HEK293T (cell line): ENCODE data around the gene SV2B.
"Not testable (repeated sequence)": the region's sequence is repeated elsewhere in the genome, so short reads cannot be mapped to it uniquely, and the experiment has no call there.

ENCODE experiments used
- CTCF ChIA-PET: fragments of 350-600 bp; formaldehyde crosslinking; extraction: SDS; loops from one replicate; lab custom pipeline; 2021; ENCODE audit warnings: antibody characterized with exemption, inconsistent platforms; lab: Yijun Ruan, JAX
- POLR2A ChIA-PET: fragments of 350-600 bp; formaldehyde crosslinking; extraction: SDS; loops from one replicate; lab custom pipeline; 2020; ENCODE audit warnings: antibody characterized with exemption, inconsistent platforms; lab: Yijun Ruan, JAX
- DNase-seq: peaks from one replicate; pipeline ENCODE4 v3.0.0; 2012; ENCODE audit warnings: mixed read lengths; ENCODE audit errors: extremely low spot score
- ARNT ChIP-seq: fragments of 450-650 bp; IDR thresholded peaks from 2 replicates; pipeline ENCODE4 v1.6.1; 2017; ENCODE audit warnings: mild to moderate bottlenecking
- BHLHE40 ChIP-seq: fragments of 450-650 bp; IDR thresholded peaks from 2 replicates; pipeline ENCODE4 v1.6.1; 2016; ENCODE audit warnings: mild to moderate bottlenecking, moderate library complexity, borderline replicate concordance
- CTBP1 ChIP-seq: fragments of 450-650 bp; IDR thresholded peaks from 2 replicates; pipeline ENCODE4 v1.6.1; 2016; ENCODE audit warnings: borderline replicate concordance
- ELF4 ChIP-seq: fragments of 450-650 bp; IDR thresholded peaks from 2 replicates; pipeline ENCODE4 v1.6.1; 2017; ENCODE audit warnings: antibody characterized with exemption
- FOXA1 ChIP-seq: fragments of 450-650 bp; IDR thresholded peaks from 2 replicates; pipeline ENCODE4 v1.6.1; 2016; ENCODE audit warnings: mild to moderate bottlenecking
- FOXK2 ChIP-seq: fragments of 450-650 bp; IDR thresholded peaks from 2 replicates; pipeline ENCODE4 v1.6.1; 2016; ENCODE audit warnings: mild to moderate bottlenecking
- FOXM1 ChIP-seq: fragments of 450-650 bp; IDR thresholded peaks from 2 replicates; pipeline ENCODE4 v1.6.1; 2017; ENCODE audit warnings: mild to moderate bottlenecking, borderline replicate concordance
- HDGF ChIP-seq: fragments of 450-650 bp; IDR thresholded peaks from 2 replicates; pipeline ENCODE4 v1.6.1; 2017; ENCODE audit warnings: antibody characterized with exemption, borderline replicate concordance
- LEF1 ChIP-seq: fragments of 450-650 bp; IDR thresholded peaks from 2 replicates; pipeline ENCODE4 v1.6.1; 2017; ENCODE audit warnings: mild to moderate bottlenecking, borderline replicate concordance
- SP1 ChIP-seq: fragments of 450-650 bp; IDR thresholded peaks from 2 replicates; pipeline ENCODE4 v1.6.1; 2017
- TARDBP ChIP-seq: fragments of 450-650 bp; IDR thresholded peaks from 2 replicates; pipeline ENCODE4 v1.6.1; 2016
- ZNF384 ChIP-seq: fragments of 450-650 bp; IDR thresholded peaks from 2 replicates; pipeline ENCODE4 v1.6.1; 2016
- TF ChIP-seq, protein P1 (sequence below): fragments of 450-650 bp; IDR thresholded peaks from 2 replicates; pipeline ENCODE4 v1.6.1; 2016

SV2B gene

DNA sequence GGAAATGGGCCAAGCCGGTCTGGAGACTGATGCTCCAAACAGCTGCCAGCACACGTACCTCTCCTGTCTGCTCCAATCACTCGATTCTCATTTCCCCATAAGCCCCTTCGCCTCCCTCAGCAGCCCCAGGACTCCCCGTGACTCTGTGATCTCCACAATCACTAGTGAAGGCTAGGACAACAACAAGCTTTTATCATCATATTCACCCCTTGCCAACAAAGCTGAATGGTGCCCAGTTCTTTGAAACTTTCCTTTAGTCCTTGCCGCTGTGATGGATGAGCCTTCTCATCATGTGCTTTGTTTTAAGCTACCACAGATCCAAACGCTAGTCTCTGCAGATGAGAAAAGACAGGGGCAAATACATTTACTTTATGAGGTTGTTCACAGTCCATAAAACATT, 242.0 kb downstream of the SV2B start:
- ChIA-PET POLR2A (no interaction called here), CTCF (interaction anchor here (0.7 kb wide), 1 partner anchor 9 kb away, joined by 3 read pairs; no protein-coding TSS in a partner anchor)
- DNase-seq = no peak
- no peak for TF ChIP-seq HDGF
- TF ChIP-seq SP1 = no peak
- TF ChIP-seq ARNT = no peak
- TF ChIP-seq FOXM1 = no peak
- no peak for TF ChIP-seq BHLHE40

DNA sequence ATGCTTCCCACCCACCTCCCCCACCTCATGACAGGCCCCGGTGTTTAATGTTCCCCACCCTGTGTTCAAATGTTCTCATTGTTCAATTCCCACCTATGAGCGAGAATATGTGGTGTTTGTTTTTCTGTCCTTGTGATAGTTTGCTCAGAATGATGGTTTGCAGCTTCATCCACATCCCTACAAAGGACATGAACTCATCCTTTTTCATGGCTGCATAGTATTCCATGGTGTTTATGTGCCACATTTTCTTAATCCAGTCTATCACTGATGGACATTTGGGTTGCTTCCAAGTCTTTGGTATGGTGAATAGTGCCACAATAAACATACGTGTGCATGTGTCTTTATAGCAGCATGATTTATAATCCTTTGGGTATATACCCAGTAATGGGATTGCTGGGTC, 244.9 kb downstream of the SV2B start:
- POLR2A ChIA-PET, DNase-seq, CTCF ChIA-PET: not testable (repeated sequence)

DNA sequence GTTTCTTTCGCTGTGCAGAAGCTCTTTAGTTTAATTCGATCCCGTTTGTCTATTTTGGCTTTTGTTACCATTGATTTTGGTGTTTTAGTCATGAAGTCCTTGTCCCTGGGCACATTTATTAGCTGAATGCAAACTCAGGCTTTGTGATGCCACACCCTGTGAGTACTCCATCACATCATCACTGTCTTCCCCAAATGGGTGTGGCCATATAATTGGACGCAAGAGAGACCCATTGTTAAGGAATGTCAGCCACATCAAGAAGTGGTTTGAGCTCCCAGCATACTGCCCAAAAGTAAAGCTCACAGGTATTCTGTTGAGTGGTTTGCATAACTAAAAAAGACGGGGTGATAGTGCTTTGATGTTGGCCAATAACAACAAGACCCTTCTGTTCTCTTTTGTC, 245.7 kb downstream of the SV2B start:
- ChIA-PET POLR2A (no interaction called here), CTCF (no interaction called here)
- DNase-seq = no peak
- TF ChIP-seq BHLHE40 = no peak
- TF ChIP-seq, protein P1, sequence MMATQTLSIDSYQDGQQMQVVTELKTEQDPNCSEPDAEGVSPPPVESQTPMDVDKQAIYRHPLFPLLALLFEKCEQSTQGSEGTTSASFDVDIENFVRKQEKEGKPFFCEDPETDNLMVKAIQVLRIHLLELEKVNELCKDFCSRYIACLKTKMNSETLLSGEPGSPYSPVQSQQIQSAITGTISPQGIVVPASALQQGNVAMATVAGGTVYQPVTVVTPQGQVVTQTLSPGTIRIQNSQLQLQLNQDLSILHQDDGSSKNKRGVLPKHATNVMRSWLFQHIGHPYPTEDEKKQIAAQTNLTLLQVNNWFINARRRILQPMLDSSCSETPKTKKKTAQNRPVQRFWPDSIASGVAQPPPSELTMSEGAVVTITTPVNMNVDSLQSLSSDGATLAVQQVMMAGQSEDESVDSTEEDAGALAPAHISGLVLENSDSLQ = no peak
- no peak for TF ChIP-seq ELF4

DNA sequence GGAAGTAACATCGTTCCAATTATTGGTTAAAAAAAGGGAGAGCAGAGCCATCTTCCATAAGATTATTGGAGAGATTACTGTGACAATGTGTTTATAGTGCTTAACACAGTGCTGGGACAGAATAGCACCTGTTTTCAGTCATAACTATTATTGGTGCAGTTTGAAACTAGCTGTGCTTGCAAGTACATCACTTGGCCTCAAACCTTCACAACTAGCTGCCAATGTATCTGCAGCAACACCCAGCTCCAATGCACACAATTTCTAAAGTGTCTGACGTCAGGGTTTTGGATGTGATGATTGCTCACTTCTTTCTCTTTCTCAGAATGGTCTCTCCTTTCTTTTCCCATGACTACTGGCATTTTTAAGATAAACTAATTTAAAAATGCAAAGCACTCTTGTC, 246.2 kb downstream of the SV2B start:
- CTCF ChIA-PET = no interaction called here
- POLR2A ChIA-PET = no interaction called here
- TF ChIP-seq LEF1 = no peak
- TF ChIP-seq, protein P1 = no peak
- no peak for TF ChIP-seq ZNF384
- no peak for TF ChIP-seq CTBP1
- no peak for TF ChIP-seq HDGF
- TF ChIP-seq TARDBP = no peak
- TF ChIP-seq ARNT = no peak
- DNase-seq = no peak

DNA sequence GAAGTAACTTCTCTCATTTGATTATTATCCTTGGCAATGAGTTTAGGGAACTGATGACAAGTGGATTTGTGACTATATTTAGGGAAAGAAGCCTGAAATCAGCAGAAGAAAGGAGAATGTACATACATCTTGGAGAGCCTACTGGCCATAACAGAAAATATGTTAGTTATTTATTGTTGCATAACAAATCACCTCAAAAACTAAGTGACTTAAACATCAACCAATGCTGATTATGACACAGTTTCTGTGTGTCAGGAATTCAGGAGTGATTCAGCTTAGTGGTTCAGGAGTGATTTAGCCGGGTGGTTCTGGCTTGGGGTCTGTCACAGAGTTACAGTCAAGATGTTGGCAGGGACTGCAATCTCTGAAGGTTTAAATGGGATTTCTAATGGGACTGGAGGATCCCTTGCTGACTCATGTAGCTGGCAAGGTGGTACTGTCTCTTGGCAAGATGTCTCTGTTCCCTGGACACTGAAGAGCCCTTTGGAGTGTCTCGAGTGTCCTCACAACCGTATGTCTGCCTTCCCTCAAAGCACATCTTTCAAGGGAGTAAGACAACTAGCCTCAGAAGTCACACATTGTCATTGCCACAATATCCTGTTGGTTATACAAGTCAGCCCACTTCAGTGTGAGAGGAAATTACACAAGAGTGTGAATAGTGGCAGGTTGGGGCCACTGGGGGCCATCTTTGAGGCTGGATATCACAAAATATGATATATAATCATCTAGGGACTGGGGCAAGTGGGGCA, 248.9 kb downstream of the SV2B start:
- ChIA-PET POLR2A (no interaction called here), CTCF (no interaction called here)
- DNase-seq = no peak
- no peak for TF ChIP-seq FOXA1
- TF ChIP-seq LEF1 = no peak
- no peak for TF ChIP-seq BHLHE40
- TF ChIP-seq, protein P1 = no peak
- no peak for TF ChIP-seq ELF4
- no peak for TF ChIP-seq TARDBP
- TF ChIP-seq HDGF = no peak
- no peak for TF ChIP-seq ZNF384
- TF ChIP-seq FOXK2 = no peak
